Measurements from ENCODE around the gene TMX2. TPM values are rescaled to one million over a fixed set of nuclear protein-coding genes. Genes with fewer than 3 reads are reported as not detected.

TMX2 gene
- total RNA-seq, 1 donor, result 47.8 TPM

- Histone ChIP-seq H3K27ac (ENCODE audit: low read depth, low read length) (peak overlapping the region; percentile 59), H3K9me3 (ENCODE audit: low read depth, low read length) (no peaks in the 10 kb centered on the region), H3K4me1 (ENCODE audit: insufficient read depth, low read length) (peaks cover 23% of the 10 kb centered on the region), H3K4me3 (ENCODE audit: insufficient read depth, low read length) (no peak overlapping the region), H2AFZ (ENCODE audit: low read length) (no peak overlapping the region), H3K79me2 (ENCODE audit: insufficient read depth, low read length) (peaks cover 98% of the 10 kb centered on the region), H3K27me3 (ENCODE audit: insufficient read depth, low read length) (no peaks in the 10 kb centered on the region), H3K36me3 (ENCODE audit: insufficient read depth, low read length) (peaks cover 11% of the 10 kb centered on the region), H4K20me1 (ENCODE audit: insufficient read depth, low read length) (peaks cover 52% of the 10 kb centered on the region), H3K4me2 (ENCODE audit: insufficient read depth, low read length) (no peak overlapping the region)
- DNase-seq (ENCODE audit: insufficient read length, low spot score, missing footprints), result no peak
- no peak for TF ChIP-seq CTCF (IDR thresholded peaks at IDR 0.05; ENCODE audit: extremely low read depth, low read depth, low read length)
These were observed 75.7 kb downstream of the TMX2 start for GRCh38 chr11:57787920-57788702.

- Histone ChIP-seq H3K36me3 (ENCODE audit: insufficient read depth, low read length) (peaks cover 15% of the 10 kb centered on the region), H4K20me1 (ENCODE audit: insufficient read depth, low read length) (peaks cover 57% of the 10 kb centered on the region), H3K27ac (ENCODE audit: low read depth, low read length) (no peak overlapping the region), H3K27me3 (ENCODE audit: insufficient read depth, low read length) (no peaks in the 10 kb centered on the region), H3K79me2 (ENCODE audit: insufficient read depth, low read length) (peaks cover 100% of the 10 kb centered on the region), H3K4me2 (ENCODE audit: insufficient read depth, low read length) (no peak overlapping the region), H2AFZ (ENCODE audit: low read length) (no peak overlapping the region), H3K4me3 (ENCODE audit: insufficient read depth, low read length) (no peak overlapping the region), H3K4me1 (ENCODE audit: insufficient read depth, low read length) (peaks cover 23% of the 10 kb centered on the region), H3K9me3 (ENCODE audit: low read depth, low read length) (no peaks in the 10 kb centered on the region)
- TF ChIP-seq CTCF (IDR thresholded peaks at IDR 0.05; ENCODE audit: extremely low read depth, low read depth, low read length), result no peak
- no peak for DNase-seq (ENCODE audit: insufficient read length, low spot score, missing footprints)
These were observed 76.3 kb downstream of the TMX2 start for GRCh38 chr11:57788703-57789088.

Small RNAs within 50 kb of the gene (small RNA-seq; reads per million reads assigned to genes)
- gene TMX2-CTNND1, result not detected

Other genes starting within 250 kb of the TMX2 start
- 18.5 and 28.0 TPM in 2 replicates for gene SLC43A1, start 196.9 kb upstream of the TMX2 start, total RNA-seq
- gene TIMM10, start 181.8 kb upstream of the TMX2 start, total RNA-seq, result 22.1 and 25.7 TPM in 2 replicates
- gene SMTNL1, start 175.0 kb upstream of the TMX2 start, total RNA-seq, result not detected in 2 replicates
- gene UBE2L6, start 144.9 kb upstream of the TMX2 start, total RNA-seq, result 61.3 and 65.9 TPM in 2 replicates
- 31.5 and 47.7 TPM in 2 replicates for gene SERPING1, start 114.9 kb upstream of the TMX2 start, total RNA-seq
- 0.59 and 0.72 TPM in 2 replicates for gene YPEL4, start 62.7 kb upstream of the TMX2 start, total RNA-seq
- gene CLP1, start 54.8 kb upstream of the TMX2 start, total RNA-seq, result 15.2 and 15.6 TPM in 2 replicates
- gene ZDHHC5, start 44.5 kb upstream of the TMX2 start, total RNA-seq, result 48.3 and 48.9 TPM in 2 replicates
- gene MED19, start 378 bp upstream of the TMX2 start, total RNA-seq, result 13.4 and 13.6 TPM in 2 replicates
- 58.9 and 68.8 TPM in 2 replicates for gene SELENOH, start 28.9 kb downstream of the TMX2 start, total RNA-seq
- gene BTBD18, start 39.2 kb downstream of the TMX2 start, total RNA-seq, result not detected in 2 replicates
- 126 and 140 TPM in 2 replicates for gene CTNND1, start 49.2 kb downstream of the TMX2 start, total RNA-seq